SIG-M5 (cell line): ENCODE results near the gene FOXA1.
"Not testable (repeated sequence)": the region's sequence is repeated elsewhere in the genome, so short reads cannot be mapped to it uniquely, and the experiment has no call there.

Experiments used
- DNase-seq: peaks from one replicate; lab custom pipeline; 2025; lab: John Stamatoyannopoulos, UW

The FOXA1 gene

GRCh38 chr14:37558740-37559139 is 36.3 kb downstream of the FOXA1 start:
- no peak for DNase-seq

DNA sequence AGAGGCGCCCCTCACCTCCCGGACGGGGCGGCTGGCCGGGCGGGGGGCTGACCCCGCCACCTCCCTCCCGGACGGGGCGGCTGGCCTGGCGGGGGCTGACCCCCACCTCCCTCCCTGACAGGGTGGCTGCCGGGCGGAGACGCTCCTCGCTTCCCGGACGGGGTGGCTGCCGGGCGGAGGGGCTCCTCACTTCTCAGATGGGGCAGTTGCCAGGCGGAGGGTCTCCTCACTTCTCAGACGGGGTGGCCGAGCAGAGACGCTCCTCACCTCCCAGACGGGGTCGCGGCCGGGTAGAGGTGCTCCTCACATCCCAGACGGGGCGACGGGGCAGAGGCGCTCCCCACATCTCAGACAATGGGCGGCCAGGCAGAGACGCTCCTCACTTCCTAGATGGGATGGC is 39.5 kb downstream of the FOXA1 start:
- not testable (repeated sequence) for DNase-seq

GRCh38 chr14:37553935-37554550 is 41.0 kb downstream of the FOXA1 start:
- DNase-seq = no peak

GRCh38 chr14:37551119-37551518 is 43.9 kb downstream of the FOXA1 start:
- DNase-seq = no peak

GRCh38 chr14:37550511-37550910 is 44.5 kb downstream of the FOXA1 start:
- no peak for DNase-seq

DNA sequence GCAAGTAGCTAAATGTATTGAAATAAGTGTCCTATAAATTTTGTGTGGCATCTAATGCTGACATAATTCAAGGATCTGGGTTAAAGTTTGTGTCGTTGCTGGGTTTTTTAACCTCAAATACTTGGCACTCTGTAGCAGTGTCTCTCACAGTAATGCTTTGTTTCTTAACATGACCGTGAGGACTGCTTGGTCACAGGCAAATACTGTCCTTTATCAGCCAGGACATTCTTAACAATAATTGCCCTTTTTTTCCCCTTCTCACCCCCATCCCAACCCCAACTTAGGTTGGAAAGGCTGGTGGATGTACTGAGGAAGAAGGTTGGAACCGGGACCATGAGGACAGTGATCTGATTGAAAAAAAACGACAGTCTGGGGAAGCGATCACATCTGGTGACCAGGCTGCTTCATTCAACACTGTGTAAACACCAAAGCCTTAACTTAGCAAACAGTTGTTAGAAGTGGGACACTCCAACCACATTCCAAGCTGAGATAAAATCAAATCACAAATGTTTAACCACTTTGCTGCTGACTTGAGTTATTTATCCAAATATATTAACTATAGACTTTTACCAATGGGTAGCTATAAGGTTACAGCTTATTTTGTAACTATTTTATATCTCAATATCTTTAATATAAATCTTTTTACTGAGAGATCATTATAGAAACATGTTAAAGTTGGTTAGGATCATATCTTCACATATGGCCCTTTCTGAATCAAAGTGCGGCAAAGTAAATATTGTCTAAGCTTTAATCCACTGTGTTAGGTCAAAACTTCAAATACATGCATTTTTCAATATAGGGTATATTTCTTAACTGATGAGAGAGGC is 48.2 kb downstream of the FOXA1 start:
- no peak for DNase-seq

GRCh38 chr14:37545174-37545573 is 49.9 kb downstream of the FOXA1 start:
- no peak for DNase-seq

GRCh38 chr14:37544407-37544806 is 50.6 kb downstream of the FOXA1 start:
- DNase-seq = no peak

DNA sequence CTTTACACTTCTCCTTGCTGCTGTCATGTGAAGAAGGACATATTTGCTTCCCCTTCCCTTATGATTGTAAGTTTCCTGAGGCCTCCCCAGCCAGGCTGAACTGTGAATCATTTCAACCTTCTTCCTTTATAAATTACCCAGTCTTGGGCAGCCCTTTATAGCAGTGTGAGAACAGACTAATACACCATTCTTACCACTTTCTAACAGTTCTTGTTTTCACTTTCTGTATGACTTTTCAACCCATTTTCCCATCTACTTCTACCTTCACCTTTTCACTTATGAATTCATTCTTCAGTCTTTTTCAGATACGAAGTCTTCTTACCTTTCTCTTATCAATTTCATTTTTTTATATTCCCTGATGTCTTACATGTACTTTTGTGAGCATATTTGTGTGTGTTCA is 55.1 kb downstream of the FOXA1 start:
- no peak for DNase-seq
